ENCODE measurements around the gene OR5A2.
"Not testable (repeated sequence)": the region's sequence is repeated elsewhere in the genome, so short reads cannot be mapped to it uniquely, and the experiment has no call there.

The OR5A2 gene

DNA sequence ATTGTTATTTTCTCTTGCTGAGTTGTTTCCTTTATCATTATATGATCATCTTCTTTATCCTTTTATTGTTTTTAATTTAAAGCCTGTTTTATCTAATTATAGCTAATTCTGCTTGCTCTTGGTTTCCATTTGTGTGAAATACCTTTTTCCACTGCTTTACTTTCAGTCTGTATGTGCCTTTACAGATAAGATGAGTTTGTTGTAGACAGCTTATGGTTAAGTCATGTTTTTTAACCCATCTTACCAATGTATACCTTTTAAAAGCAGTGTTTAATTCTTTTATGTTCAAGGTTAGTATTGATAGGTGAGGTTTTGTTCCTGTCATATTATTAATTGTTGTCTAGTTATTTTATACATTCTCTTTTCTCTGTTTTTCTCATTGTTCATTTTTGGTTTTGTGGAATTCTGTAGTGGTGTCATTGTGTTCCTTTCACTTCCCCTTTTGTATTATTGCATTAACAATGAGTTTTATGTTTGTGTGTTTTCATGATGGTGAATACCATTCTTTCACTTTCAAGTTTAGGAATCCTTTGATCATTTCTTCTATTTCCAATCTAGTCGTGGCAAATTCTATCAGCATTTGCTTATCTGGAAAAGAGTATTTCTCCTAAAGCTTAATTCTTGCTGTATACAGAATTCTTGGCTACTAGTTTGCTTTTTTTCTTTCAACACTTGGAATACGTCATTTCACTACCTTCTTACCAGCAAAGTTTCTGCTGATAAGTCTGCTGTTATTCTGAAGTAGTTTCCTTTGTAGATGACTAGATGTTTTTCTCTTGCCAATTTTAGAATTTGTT is 45.8 kb downstream of the OR5A2 start:
- TF ChIP-seq, protein P1, sequence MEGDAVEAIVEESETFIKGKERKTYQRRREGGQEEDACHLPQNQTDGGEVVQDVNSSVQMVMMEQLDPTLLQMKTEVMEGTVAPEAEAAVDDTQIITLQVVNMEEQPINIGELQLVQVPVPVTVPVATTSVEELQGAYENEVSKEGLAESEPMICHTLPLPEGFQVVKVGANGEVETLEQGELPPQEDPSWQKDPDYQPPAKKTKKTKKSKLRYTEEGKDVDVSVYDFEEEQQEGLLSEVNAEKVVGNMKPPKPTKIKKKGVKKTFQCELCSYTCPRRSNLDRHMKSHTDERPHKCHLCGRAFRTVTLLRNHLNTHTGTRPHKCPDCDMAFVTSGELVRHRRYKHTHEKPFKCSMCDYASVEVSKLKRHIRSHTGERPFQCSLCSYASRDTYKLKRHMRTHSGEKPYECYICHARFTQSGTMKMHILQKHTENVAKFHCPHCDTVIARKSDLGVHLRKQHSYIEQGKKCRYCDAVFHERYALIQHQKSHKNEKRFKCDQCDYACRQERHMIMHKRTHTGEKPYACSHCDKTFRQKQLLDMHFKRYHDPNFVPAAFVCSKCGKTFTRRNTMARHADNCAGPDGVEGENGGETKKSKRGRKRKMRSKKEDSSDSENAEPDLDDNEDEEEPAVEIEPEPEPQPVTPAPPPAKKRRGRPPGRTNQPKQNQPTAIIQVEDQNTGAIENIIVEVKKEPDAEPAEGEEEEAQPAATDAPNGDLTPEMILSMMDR (IDR thresholded peaks at IDR 0.05): no peak
- H3K4me3 ChIP-seq (ENCODE audit: low read depth, low read length): no peak overlapping the region
- no peak overlapping the region for H2AFZ ChIP-seq
- H3K4me2 ChIP-seq (ENCODE audit: low read length): no peak overlapping the region
- H3K9ac ChIP-seq: no peak overlapping the region
- H3K27ac ChIP-seq: no peak overlapping the region
- no peaks in the 10 kb centered on the region for H3K9me3 ChIP-seq (ENCODE audit: control insufficient read depth, low read length)
- H3K27me3 ChIP-seq (ENCODE audit: control insufficient read depth, insufficient read depth, low read length): no peaks in the 10 kb centered on the region
- H3K36me3 ChIP-seq (ENCODE audit: control insufficient read depth, insufficient read depth, low read length): no peaks in the 10 kb centered on the region
- H3K4me1 ChIP-seq: no peaks in the 10 kb centered on the region
- H3K79me2 ChIP-seq: no peaks in the 10 kb centered on the region

DNA sequence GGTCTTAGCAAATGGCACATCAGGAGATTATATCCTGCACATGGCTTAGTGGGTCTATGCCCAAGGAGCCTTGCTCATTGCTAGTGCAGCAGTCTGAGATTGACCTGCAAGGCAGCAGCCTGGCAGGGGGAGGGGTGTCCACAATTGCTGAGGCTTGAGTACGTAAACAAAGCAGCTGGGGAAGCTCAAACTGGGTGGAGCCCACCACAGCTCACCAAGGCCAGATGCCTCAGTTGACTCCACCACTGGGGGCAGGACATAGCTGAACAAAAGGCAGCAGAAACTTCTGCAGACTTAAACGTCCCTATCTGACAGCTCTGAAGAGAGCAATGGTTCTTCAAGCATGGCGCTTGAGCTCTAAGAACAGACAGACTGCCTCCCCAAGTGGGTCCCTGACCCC is 53.9 kb downstream of the OR5A2 start:
- H3K4me1 ChIP-seq; H3K36me3 ChIP-seq (ENCODE audit: control insufficient read depth, insufficient read depth, low read length); H3K4me2 ChIP-seq (ENCODE audit: low read length); H3K79me2 ChIP-seq; H3K27me3 ChIP-seq (ENCODE audit: control insufficient read depth, insufficient read depth, low read length); H2AFZ ChIP-seq; H3K4me3 ChIP-seq (ENCODE audit: low read depth, low read length); H3K9me3 ChIP-seq (ENCODE audit: control insufficient read depth, low read length); H3K27ac ChIP-seq; H3K9ac ChIP-seq: not testable (repeated sequence)

DNA sequence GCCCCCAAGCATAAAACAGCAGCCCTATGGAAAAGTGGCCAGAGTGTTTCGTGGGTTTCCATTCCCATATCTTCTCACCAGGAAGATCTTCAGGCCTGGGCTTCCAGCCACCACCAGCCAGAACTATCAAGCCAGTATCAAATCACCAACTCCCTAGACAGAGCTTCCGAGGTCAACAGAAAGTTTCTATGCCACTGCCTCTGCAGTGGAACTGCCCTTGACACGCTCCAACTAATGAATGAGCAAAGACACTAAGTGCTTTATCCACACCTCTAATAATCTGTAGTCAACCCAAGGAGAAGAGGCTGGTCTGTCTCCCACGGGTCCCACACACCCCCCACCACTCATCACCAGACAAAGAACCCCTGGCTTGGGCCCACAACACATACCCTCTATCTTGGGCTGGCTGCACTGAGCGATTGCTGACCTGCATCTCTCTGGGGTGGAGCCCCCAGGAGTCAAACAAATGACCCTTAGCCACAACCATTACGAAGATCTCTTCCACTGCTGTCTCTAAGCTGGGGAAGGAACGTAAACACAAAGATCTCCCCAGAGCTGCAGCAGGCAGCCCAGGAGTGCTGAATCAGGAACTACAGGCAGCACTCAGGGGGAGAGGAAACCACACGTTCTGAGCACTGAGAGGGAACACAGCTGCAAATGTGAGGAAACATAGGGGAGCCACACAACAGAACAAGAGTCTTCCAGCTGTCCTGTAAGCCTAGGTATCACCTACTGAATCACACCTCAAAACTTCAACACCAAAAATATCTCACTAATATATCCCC is 57.8 kb downstream of the OR5A2 start:
- H3K27ac ChIP-seq: no peak overlapping the region
- H3K4me1 ChIP-seq: no peaks in the 10 kb centered on the region
- H3K79me2 ChIP-seq: no peaks in the 10 kb centered on the region
- no peaks in the 10 kb centered on the region for H3K36me3 ChIP-seq (ENCODE audit: control insufficient read depth, insufficient read depth, low read length)
- H3K4me2 ChIP-seq (ENCODE audit: low read length): no peak overlapping the region
- no peak overlapping the region for H3K4me3 ChIP-seq (ENCODE audit: low read depth, low read length)
- H3K27me3 ChIP-seq (ENCODE audit: control insufficient read depth, insufficient read depth, low read length): no peaks in the 10 kb centered on the region
- H3K9me3 ChIP-seq (ENCODE audit: control insufficient read depth, low read length): no peaks in the 10 kb centered on the region
- no peak overlapping the region for H3K9ac ChIP-seq
- H2AFZ ChIP-seq: no peak overlapping the region
- TF ChIP-seq, protein P1 (IDR thresholded peaks at IDR 0.05): no peak

Data from parathyroid adenoma (tissue), 2 donors.